ENCODE data around the gene TMEM244. TPM values are rescaled to one million over a fixed set of nuclear protein-coding genes. Genes with fewer than 3 reads are reported as not detected.

Gene TMEM244
- total RNA-seq, 4 donors from 2014 or later, result not detected

DNA sequence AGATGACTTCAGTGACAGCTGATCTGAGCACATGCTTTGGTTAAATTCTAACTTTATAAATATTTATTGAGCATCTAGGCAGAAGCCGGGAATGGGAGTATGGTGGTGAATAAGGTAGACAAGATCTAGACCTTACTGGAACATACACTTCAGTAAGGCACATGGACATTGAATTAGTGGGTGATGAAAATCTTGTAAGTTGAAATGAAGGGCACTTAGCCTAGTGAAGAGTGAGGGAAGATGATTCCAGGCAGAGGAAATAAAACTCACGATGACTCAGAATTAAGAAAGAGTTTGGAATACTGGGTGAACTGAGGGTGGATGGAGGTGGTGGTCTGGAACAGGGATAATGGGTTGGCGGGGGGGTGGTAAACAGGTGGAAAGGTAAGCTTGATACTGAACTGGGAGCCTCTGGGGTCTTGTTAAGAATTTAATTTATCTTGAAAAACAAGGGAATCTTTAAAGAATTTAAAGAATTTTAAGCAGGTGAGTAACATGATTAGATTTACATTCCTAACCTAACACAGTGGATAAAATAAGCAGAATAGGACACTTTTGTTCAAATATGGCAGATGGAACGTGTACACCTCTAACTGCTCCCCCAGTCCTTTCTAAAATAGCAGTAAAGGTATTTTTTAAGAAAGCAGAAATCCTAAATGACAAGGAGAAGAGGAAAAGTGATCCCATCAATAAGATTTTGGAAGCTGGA is 75.9 kb downstream of the TMEM244 start:
- DNase-seq, result no peak
- H3K4me3 ChIP-seq, result no peak overlapping the region
- no peaks in the 10 kb centered on the region for H3K4me1 ChIP-seq
- intact Hi-C loops (cut with DNase I; ENCODE audit: low total_unique reads), result no loop called here
- 72 to 80% methylated on average over 3 to 4 of the region's 4 CpGs for WGBS, 2 donors (ENCODE audit: low coverage in 1 of 2)
- in situ Hi-C loops (cut with MboI; ENCODE audit: low pct_ligation_motif_present in 1 of 4, low pct_unique_long_range_greater_than_20kb in 1 of 4, low sequenced_read_pairs in 3 of 4), result no loop called here
- H3K27me3 ChIP-seq, result no peaks in the 10 kb centered on the region
- TF ChIP-seq EP300 (IDR thresholded peaks at IDR 0.05; ENCODE audit: low read depth) (no peak), POLR2A (IDR thresholded peaks at IDR 0.05) (no peak), POLR2AphosphoS5 (IDR thresholded peaks at IDR 0.05) (no peak)
- TF ChIP-seq, protein P1, sequence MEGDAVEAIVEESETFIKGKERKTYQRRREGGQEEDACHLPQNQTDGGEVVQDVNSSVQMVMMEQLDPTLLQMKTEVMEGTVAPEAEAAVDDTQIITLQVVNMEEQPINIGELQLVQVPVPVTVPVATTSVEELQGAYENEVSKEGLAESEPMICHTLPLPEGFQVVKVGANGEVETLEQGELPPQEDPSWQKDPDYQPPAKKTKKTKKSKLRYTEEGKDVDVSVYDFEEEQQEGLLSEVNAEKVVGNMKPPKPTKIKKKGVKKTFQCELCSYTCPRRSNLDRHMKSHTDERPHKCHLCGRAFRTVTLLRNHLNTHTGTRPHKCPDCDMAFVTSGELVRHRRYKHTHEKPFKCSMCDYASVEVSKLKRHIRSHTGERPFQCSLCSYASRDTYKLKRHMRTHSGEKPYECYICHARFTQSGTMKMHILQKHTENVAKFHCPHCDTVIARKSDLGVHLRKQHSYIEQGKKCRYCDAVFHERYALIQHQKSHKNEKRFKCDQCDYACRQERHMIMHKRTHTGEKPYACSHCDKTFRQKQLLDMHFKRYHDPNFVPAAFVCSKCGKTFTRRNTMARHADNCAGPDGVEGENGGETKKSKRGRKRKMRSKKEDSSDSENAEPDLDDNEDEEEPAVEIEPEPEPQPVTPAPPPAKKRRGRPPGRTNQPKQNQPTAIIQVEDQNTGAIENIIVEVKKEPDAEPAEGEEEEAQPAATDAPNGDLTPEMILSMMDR (IDR thresholded peaks at IDR 0.05), result no peak
- no peak overlapping the region for H3K27ac ChIP-seq
- no peaks in the 10 kb centered on the region for H3K36me3 ChIP-seq
- no peaks in the 10 kb centered on the region for H3K9me3 ChIP-seq

Small RNA genes lying within 50 kb of the gene (small RNA-seq; reads per million reads assigned to genes)
- gene AL451046.2, result 0 reads per million in 4 donors

Other genes starting within 250 kb of the TMEM244 start
- 10 to 100 TPM in 2 of 4 donors, 1 to 10 TPM in 2; 5.2 to 21.8 (median 13.0) TPM for gene ARHGAP18, start 151.1 kb downstream of the TMEM244 start, total RNA-seq
- 10 to 100 TPM in 3 of 4 donors, 1 to 10 TPM in 1; 8.1 to 57.6 (median 21.9) TPM for gene L3MBTL3, start 157.3 kb upstream of the TMEM244 start, total RNA-seq